ENCODE results near the gene GNAS-AS1. TPM values are rescaled to one million over a fixed set of nuclear protein-coding genes. Genes with fewer than 3 reads are reported as not detected.

The GNAS-AS1 gene
- total RNA-seq, 1 donor from 2014 or later = 4.9 TPM

DNA sequence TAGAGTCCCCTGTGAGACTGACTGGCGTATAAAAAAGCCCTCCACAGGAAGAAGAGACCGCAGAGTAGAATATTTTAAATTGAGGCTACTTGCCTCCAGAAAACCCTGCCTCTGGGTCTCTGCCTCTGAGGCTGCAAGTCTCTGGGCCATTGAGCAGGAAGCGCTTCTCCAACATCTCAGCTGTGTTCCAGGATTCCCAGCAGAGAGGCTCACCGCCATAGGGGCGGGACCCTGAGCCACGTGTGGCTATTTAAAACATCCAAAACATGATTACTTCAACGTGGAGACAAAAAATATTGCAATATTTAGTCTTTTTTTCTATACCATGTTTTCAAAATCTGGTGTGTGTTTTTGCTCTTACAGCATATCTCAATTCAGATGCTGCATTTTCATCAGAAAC is 59.4 kb downstream of the GNAS-AS1 start:
- Mint-ChIP-seq H3K4me3 (ENCODE audit: unreplicated experiment) (no peak overlapping the region), H3K4me1 (ENCODE audit: unreplicated experiment) (no peaks in the 10 kb centered on the region), H3K27me3 (ENCODE audit: unreplicated experiment) (no peaks in the 10 kb centered on the region), H3K27ac (ENCODE audit: unreplicated experiment) (no peak overlapping the region), H3K9me3 (ENCODE audit: unreplicated experiment) (no peaks in the 10 kb centered on the region), H3K36me3 (ENCODE audit: low read depth, unreplicated experiment) (no peaks in the 10 kb centered on the region)
- DNase-seq (ENCODE audit: low spot score) = no peak
- TF ChIP-seq, protein P1, sequence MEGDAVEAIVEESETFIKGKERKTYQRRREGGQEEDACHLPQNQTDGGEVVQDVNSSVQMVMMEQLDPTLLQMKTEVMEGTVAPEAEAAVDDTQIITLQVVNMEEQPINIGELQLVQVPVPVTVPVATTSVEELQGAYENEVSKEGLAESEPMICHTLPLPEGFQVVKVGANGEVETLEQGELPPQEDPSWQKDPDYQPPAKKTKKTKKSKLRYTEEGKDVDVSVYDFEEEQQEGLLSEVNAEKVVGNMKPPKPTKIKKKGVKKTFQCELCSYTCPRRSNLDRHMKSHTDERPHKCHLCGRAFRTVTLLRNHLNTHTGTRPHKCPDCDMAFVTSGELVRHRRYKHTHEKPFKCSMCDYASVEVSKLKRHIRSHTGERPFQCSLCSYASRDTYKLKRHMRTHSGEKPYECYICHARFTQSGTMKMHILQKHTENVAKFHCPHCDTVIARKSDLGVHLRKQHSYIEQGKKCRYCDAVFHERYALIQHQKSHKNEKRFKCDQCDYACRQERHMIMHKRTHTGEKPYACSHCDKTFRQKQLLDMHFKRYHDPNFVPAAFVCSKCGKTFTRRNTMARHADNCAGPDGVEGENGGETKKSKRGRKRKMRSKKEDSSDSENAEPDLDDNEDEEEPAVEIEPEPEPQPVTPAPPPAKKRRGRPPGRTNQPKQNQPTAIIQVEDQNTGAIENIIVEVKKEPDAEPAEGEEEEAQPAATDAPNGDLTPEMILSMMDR (IDR thresholded peaks at IDR 0.05; ENCODE audit: unreplicated experiment) = no peak

DNA sequence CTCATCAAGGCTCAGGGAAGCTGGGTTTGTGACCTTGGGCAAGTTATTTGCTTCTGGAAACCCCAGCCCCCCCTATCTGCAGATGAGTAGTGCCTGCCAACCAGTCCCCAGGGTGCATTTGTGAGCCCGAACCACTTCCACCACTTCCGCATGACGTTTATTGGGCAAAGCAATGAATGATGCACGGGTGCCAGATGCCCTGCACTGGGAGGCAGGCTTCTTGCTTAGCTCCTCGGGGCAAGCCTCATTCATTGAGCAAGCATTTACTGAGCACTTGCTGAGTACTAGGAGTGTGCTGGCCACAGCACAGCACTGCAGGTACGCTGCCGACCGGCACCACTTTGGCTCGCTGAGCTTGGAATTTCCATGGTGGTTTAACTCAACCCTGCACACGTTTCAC is 60.2 kb downstream of the GNAS-AS1 start:
- no peaks in the 10 kb centered on the region for H3K36me3 Mint-ChIP-seq (ENCODE audit: low read depth, unreplicated experiment)
- H3K4me1 Mint-ChIP-seq (ENCODE audit: unreplicated experiment) = no peaks in the 10 kb centered on the region
- TF ChIP-seq, protein P1 (IDR thresholded peaks at IDR 0.05; ENCODE audit: unreplicated experiment) = no peak
- H3K9me3 Mint-ChIP-seq (ENCODE audit: unreplicated experiment) = no peaks in the 10 kb centered on the region
- no peak overlapping the region for H3K27ac Mint-ChIP-seq (ENCODE audit: unreplicated experiment)
- DNase-seq (ENCODE audit: low spot score) = no peak
- no peaks in the 10 kb centered on the region for H3K27me3 Mint-ChIP-seq (ENCODE audit: unreplicated experiment)
- H3K4me3 Mint-ChIP-seq (ENCODE audit: unreplicated experiment) = no peak overlapping the region

DNA sequence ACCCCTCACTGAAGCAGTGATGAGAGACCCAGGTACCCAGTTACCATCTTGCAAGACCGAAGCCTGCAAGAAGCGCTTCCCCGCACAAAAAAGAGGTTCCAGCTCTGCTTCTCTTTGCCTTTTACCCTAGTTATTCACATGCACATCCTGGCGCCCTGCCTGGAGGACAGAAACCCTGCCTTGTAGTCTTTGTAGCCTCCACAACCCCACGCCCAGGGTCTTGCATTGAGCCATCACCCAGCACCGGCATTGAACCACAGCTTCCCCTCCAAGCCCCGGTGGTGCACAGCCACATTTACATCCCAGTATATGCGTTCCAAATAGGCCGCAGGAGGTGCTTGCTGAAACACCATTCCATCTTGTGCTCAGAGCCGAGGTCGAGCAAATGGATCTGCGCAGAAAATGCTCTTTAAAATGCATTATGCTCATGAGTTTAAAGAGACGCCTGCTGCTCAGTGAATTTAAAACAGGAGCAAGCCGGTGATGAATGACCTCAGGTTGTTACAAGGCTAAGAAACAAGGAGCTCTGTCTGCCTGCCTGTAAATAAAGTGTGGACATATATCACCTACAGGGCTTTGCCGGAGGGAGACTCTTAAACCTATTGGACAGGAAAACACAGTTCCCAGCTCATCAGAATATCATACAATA is 61.7 kb downstream of the GNAS-AS1 start:
- DNase-seq (ENCODE audit: low spot score) = no peak
- Mint-ChIP-seq H3K27ac (ENCODE audit: unreplicated experiment) (no peak overlapping the region), H3K4me1 (ENCODE audit: unreplicated experiment) (peaks cover 3% of the 10 kb centered on the region), H3K27me3 (ENCODE audit: unreplicated experiment) (no peaks in the 10 kb centered on the region), H3K9me3 (ENCODE audit: unreplicated experiment) (no peaks in the 10 kb centered on the region), H3K36me3 (ENCODE audit: low read depth, unreplicated experiment) (no peaks in the 10 kb centered on the region), H3K4me3 (ENCODE audit: unreplicated experiment) (no peak overlapping the region)
- TF ChIP-seq, protein P1 (IDR thresholded peaks at IDR 0.05; ENCODE audit: unreplicated experiment) = no peak

DNA sequence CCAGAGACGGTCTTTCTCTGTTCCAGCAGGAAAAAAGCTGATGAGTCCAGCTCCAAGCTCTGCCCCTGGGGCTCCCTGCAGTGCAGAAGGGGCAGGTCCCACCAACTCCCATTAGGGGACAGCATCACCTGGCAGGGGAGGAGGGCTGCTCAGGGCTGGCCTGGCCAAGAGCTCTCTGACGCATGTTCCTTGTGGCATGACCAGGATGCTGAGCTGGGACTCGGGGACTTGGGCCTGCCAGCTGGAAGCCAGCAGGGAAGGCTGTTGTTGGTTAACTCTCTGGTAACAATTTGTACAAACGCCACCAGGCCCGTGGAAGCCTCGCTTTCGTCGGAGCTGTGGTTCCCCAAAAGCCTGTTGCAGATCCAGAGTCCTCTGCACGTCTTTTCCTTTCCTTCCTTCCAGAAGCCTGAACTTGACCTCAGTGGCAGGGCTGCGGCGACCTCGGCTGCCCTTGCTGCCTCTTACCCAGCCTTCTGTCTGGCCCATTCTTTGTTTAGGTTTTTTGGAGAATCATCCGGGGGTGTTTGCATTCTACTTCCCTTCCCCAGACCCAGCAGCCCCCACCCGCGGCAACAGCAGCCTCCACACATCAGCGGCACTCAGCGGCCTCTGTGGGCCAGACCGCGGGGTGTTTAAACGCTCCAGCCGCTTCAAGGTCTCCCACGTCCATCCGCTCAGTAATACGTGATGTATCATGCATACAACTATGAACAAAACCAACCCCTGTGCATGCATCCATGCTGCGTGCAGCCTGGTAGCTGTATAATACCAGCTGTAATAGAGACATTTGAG is 63.3 kb downstream of the GNAS-AS1 start:
- H3K27ac Mint-ChIP-seq (ENCODE audit: unreplicated experiment) = no peak overlapping the region
- no peaks in the 10 kb centered on the region for H3K36me3 Mint-ChIP-seq (ENCODE audit: low read depth, unreplicated experiment)
- no peaks in the 10 kb centered on the region for H3K27me3 Mint-ChIP-seq (ENCODE audit: unreplicated experiment)
- no peaks in the 10 kb centered on the region for H3K9me3 Mint-ChIP-seq (ENCODE audit: unreplicated experiment)
- TF ChIP-seq, protein P1 (IDR thresholded peaks at IDR 0.05; ENCODE audit: unreplicated experiment) = no peak
- H3K4me1 Mint-ChIP-seq (ENCODE audit: unreplicated experiment) = peaks cover 9% of the 10 kb centered on the region
- no peak overlapping the region for H3K4me3 Mint-ChIP-seq (ENCODE audit: unreplicated experiment)
- no peak for DNase-seq (ENCODE audit: low spot score)
